Measurements from ENCODE around the gene E2F8.

E2F8 gene

GRCh38 chr11:19240420-19241259 is at the start of gene E2F8:
Gene E2F8, minus strand, starts transcription at chr11:19240945. Its CDS starts 824 bp downstream, at chr11:19240121.
- peak within 1 kb of the TSS; percentile 14 for H3K27ac Mint-ChIP-seq
- no peak for TF ChIP-seq CTCF (IDR thresholded peaks at IDR 0.05)
- H3K4me1 Mint-ChIP-seq = peaks cover 27% of the 10 kb centered on the region
- no peaks in the 10 kb centered on the region for H3K9me3 Mint-ChIP-seq
- peaks cover 36% of the 10 kb centered on the region for H3K27me3 Mint-ChIP-seq (ENCODE audit: low read depth, poor library complexity)
- DNase-seq = peak; percentile 97
- H3K36me3 Mint-ChIP-seq (ENCODE audit: low read depth) = peaks cover 12% of the 10 kb centered on the region
- H3K4me3 Mint-ChIP-seq = peak within 1 kb of the TSS; percentile 91

- DNase-seq = no peak
- TF ChIP-seq CTCF (IDR thresholded peaks at IDR 0.05) = no peak
- Mint-ChIP-seq H3K9me3 (no peaks in the 10 kb centered on the region), H3K4me3 (no peak overlapping the region), H3K27ac (no peak overlapping the region), H3K36me3 (ENCODE audit: low read depth) (no peaks in the 10 kb centered on the region), H3K4me1 (no peaks in the 10 kb centered on the region), H3K27me3 (ENCODE audit: low read depth, poor library complexity) (peaks cover 9% of the 10 kb centered on the region)
Measured at GRCh38 chr11:19290356-19290755, 49.6 kb upstream of the E2F8 start.

GRCh38 chr11:19288256-19288655 is 47.5 kb upstream of the E2F8 start:
- Mint-ChIP-seq H3K36me3 (ENCODE audit: low read depth) (no peaks in the 10 kb centered on the region), H3K4me1 (peaks cover 12% of the 10 kb centered on the region), H3K4me3 (no peak overlapping the region), H3K27me3 (ENCODE audit: low read depth, poor library complexity) (peaks cover 7% of the 10 kb centered on the region), H3K9me3 (no peaks in the 10 kb centered on the region), H3K27ac (no peak overlapping the region)
- no peak for DNase-seq
- TF ChIP-seq CTCF (IDR thresholded peaks at IDR 0.05) = no peak

GRCh38 chr11:19286411-19286810 is 45.7 kb upstream of the E2F8 start:
- no peak for TF ChIP-seq CTCF (IDR thresholded peaks at IDR 0.05)
- no peak overlapping the region for H3K27ac Mint-ChIP-seq
- no peak for DNase-seq
- no peaks in the 10 kb centered on the region for H3K36me3 Mint-ChIP-seq (ENCODE audit: low read depth)
- no peaks in the 10 kb centered on the region for H3K9me3 Mint-ChIP-seq
- H3K27me3 Mint-ChIP-seq (ENCODE audit: low read depth, poor library complexity) = peaks cover 7% of the 10 kb centered on the region
- no peak overlapping the region for H3K4me3 Mint-ChIP-seq
- peaks cover 12% of the 10 kb centered on the region for H3K4me1 Mint-ChIP-seq

GRCh38 chr11:19284881-19285280 is 44.1 kb upstream of the E2F8 start:
- Mint-ChIP-seq H3K27ac (no peak overlapping the region), H3K36me3 (ENCODE audit: low read depth) (no peaks in the 10 kb centered on the region), H3K27me3 (ENCODE audit: low read depth, poor library complexity) (peaks cover 10% of the 10 kb centered on the region), H3K4me1 (peaks cover 21% of the 10 kb centered on the region), H3K4me3 (no peak overlapping the region), H3K9me3 (no peaks in the 10 kb centered on the region)
- TF ChIP-seq CTCF (IDR thresholded peaks at IDR 0.05) = no peak
- DNase-seq = no peak

- no peak for DNase-seq
- H3K9me3 Mint-ChIP-seq = no peaks in the 10 kb centered on the region
- peak overlapping the region; percentile 8 for H3K27ac Mint-ChIP-seq
- no peaks in the 10 kb centered on the region for H3K36me3 Mint-ChIP-seq (ENCODE audit: low read depth)
- H3K27me3 Mint-ChIP-seq (ENCODE audit: low read depth, poor library complexity) = peaks cover 6% of the 10 kb centered on the region
- no peak overlapping the region for H3K4me3 Mint-ChIP-seq
- H3K4me1 Mint-ChIP-seq = peaks cover 27% of the 10 kb centered on the region
- no peak for TF ChIP-seq CTCF (IDR thresholded peaks at IDR 0.05)
Measured at GRCh38 chr11:19283991-19284390, 43.2 kb upstream of the E2F8 start.

All from nephron progenitor cell (in vitro differentiated cells).